H9 (cell line): Measurements from ENCODE around the gene CFAP161. TPM values are rescaled to one million over a fixed set of nuclear protein-coding genes. Genes with fewer than 3 reads are reported as not detected.

Source experiments
- DNase-seq: peaks from one replicate; pipeline ENCODE4 v3.0.0-alpha.2; 2017
- H2AFZ ChIP-seq: one replicate; pipeline ENCODE4 v1.6.1; 2013; ENCODE audit warnings: mild to moderate bottlenecking, low read length, control low read depth, moderate library complexity
- H2AK5ac ChIP-seq: 2 replicates; pipeline ENCODE4 v1.6.1; 2013; ENCODE audit warnings: low read length, control low read depth, mixed read lengths; ENCODE audit not compliant: insufficient read length
- H2BK120ac ChIP-seq: one replicate; pipeline ENCODE4 v1.6.1; 2013; ENCODE audit warnings: low read depth, mild to moderate bottlenecking, low read length, control low read depth, inconsistent platforms; ENCODE audit not compliant: poor library complexity, severe bottlenecking
- H2BK12ac ChIP-seq: 2 replicates; pipeline ENCODE4 v1.6.1; 2013; ENCODE audit warnings: low read length, control low read depth, mixed read lengths, low read depth; ENCODE audit not compliant: insufficient read length
- H2BK15ac ChIP-seq: 2 replicates; pipeline ENCODE4 v1.6.1; 2013; ENCODE audit warnings: low read depth, low read length, control low read depth
- H2BK20ac ChIP-seq: one replicate; pipeline ENCODE4 v1.6.1; 2013; ENCODE audit warnings: low read depth, mild to moderate bottlenecking, low read length, control low read depth, inconsistent platforms; ENCODE audit not compliant: poor library complexity, severe bottlenecking
- H2BK5ac ChIP-seq: 2 replicates; pipeline ENCODE4 v1.6.1; 2013; ENCODE audit warnings: low read length, control low read depth, mixed read lengths; ENCODE audit not compliant: insufficient read length
- H3K14ac ChIP-seq: 2 replicates; pipeline ENCODE4 v1.6.1; 2013; ENCODE audit warnings: low read length, control low read depth; ENCODE audit not compliant: insufficient read depth
- H3K18ac ChIP-seq: 2 replicates; pipeline ENCODE4 v1.6.1; 2013; ENCODE audit warnings: low read depth, mild to moderate bottlenecking, mixed read lengths, low read length, control low read depth; ENCODE audit not compliant: insufficient read length
- H3K23ac ChIP-seq: 2 replicates; pipeline ENCODE4 v1.6.1; 2013; ENCODE audit warnings: low read length, control low read depth, mixed read lengths, low read depth; ENCODE audit not compliant: insufficient read length
- H3K23me2 ChIP-seq: 2 replicates; pipeline ENCODE4 v1.6.1; 2013; ENCODE audit warnings: low read depth, mild to moderate bottlenecking, mixed read lengths, low read length, control low read depth; ENCODE audit not compliant: insufficient read length, poor library complexity, severe bottlenecking
- H3K27ac ChIP-seq: 2 replicates; pipeline ENCODE4 v1.5.1; 2013; ENCODE audit warnings: low read length, control low read depth, mixed read lengths, low read depth; ENCODE audit not compliant: insufficient read length
- H3K27me3 ChIP-seq: 2 replicates; pipeline ENCODE4 v1.6.1; 2013; ENCODE audit warnings: low read length, control low read depth, inconsistent platforms; ENCODE audit not compliant: insufficient read depth
- H3K4ac ChIP-seq: 2 replicates; pipeline ENCODE4 v1.6.1; 2013; ENCODE audit warnings: low read depth, mild to moderate bottlenecking, control low read depth, inconsistent platforms, low read length, moderate library complexity
- H3K4me1 ChIP-seq: 2 replicates; pipeline ENCODE4 v1.6.1; 2013; ENCODE audit warnings: low read length, control low read depth, inconsistent platforms; ENCODE audit not compliant: insufficient read depth
- H3K4me2 ChIP-seq: 2 replicates; pipeline ENCODE4 v1.6.1; 2013; ENCODE audit warnings: low read length, control low read depth, mixed read lengths; ENCODE audit not compliant: insufficient read length, insufficient read depth
- H3K56ac ChIP-seq: 2 replicates; pipeline ENCODE4 v1.6.1; 2013; ENCODE audit warnings: low read depth, mild to moderate bottlenecking, mixed read lengths, low read length, control low read depth; ENCODE audit not compliant: insufficient read length
- H3K79me1 ChIP-seq: 2 replicates; pipeline ENCODE4 v1.6.1; 2013; ENCODE audit warnings: low read depth, mild to moderate bottlenecking, moderate library complexity, low read length, control low read depth, inconsistent platforms; ENCODE audit not compliant: insufficient read depth, poor library complexity, severe bottlenecking
- H3K79me2 ChIP-seq: 2 replicates; pipeline ENCODE4 v1.6.1; 2013; ENCODE audit warnings: low read length, control low read depth, inconsistent platforms; ENCODE audit not compliant: insufficient read depth
- H3K9ac ChIP-seq: 2 replicates; pipeline ENCODE4 v1.6.1; 2013; ENCODE audit warnings: low read length, control low read depth, mixed read lengths; ENCODE audit not compliant: insufficient read length; ENCODE audit errors: extremely low read depth
- H3K9me3 ChIP-seq: one replicate; pipeline ENCODE4 v1.6.1; 2013; ENCODE audit warnings: low read depth, low read length, inconsistent platforms; ENCODE audit not compliant: control insufficient read depth
- H3T11ph ChIP-seq: one replicate; pipeline ENCODE4 v1.6.1; 2013; ENCODE audit warnings: mild to moderate bottlenecking, low read length, control low read depth, inconsistent platforms
- H4K20me1 ChIP-seq: one replicate; pipeline ENCODE4 v1.6.1; 2013; ENCODE audit not compliant: control insufficient read depth, insufficient read length, insufficient read depth
- H4K5ac ChIP-seq: 2 replicates; pipeline ENCODE4 v1.6.1; 2013; ENCODE audit warnings: low read depth, mild to moderate bottlenecking, mixed read lengths, low read length, control low read depth; ENCODE audit not compliant: insufficient read length
- H4K8ac ChIP-seq: replicated peaks from 2 replicates; pipeline ENCODE4 v1.6.1; 2013; ENCODE audit warnings: low read length, control low read depth, mixed read lengths, low read depth; ENCODE audit not compliant: insufficient read length
- H4K91ac ChIP-seq: 2 replicates; pipeline ENCODE4 v1.6.1; 2013; ENCODE audit warnings: low read depth, mild to moderate bottlenecking, moderate library complexity, mixed read lengths, low read length, control low read depth; ENCODE audit not compliant: insufficient read length
- H3K27ac Mint-ChIP-seq, 3 experiments: 2 replicates in 2 of 3; 3 replicates in 1 of 3; pipeline ENCODE4 v1.8.0; 2020 to 2021; ENCODE audit warnings: mixed read lengths in 3 of 3, mild to moderate bottlenecking in 1 of 3, moderate library complexity in 1 of 3
- H3K27me3 Mint-ChIP-seq: 2 replicates; pipeline ENCODE4 v1.8.0; 2021; ENCODE audit warnings: low read depth, mild to moderate bottlenecking, moderate library complexity, mixed read lengths
- H3K36me3 Mint-ChIP-seq, 3 experiments: 2 replicates in 2 of 3; 3 replicates in 1 of 3; pipeline ENCODE4 v1.8.0; 2020 to 2021; ENCODE audit warnings: low read depth in 3 of 3, mixed read lengths in 3 of 3; ENCODE audit not compliant: insufficient read depth in 1 of 3
- H3K4me1 Mint-ChIP-seq, 2 experiments: 2 replicates each; pipeline ENCODE4 v1.8.0; 2020; ENCODE audit warnings: mixed read lengths in 2 of 2
- H3K4me3 Mint-ChIP-seq, 2 experiments: 2 replicates in 1 of 2; 3 replicates in 1 of 2; pipeline ENCODE4 v1.8.0; 2020 to 2021; ENCODE audit warnings: mild to moderate bottlenecking in 2 of 2, mixed read lengths in 2 of 2, moderate library complexity in 1 of 2
- H3K9me3 Mint-ChIP-seq, 2 experiments: 2 replicates in 1 of 2; 3 replicates in 1 of 2; pipeline ENCODE4 v1.8.0; 2020; ENCODE audit warnings: mild to moderate bottlenecking in 2 of 2, mixed read lengths in 2 of 2, moderate library complexity in 1 of 2
- WGBS: extraction: QIAGEN DNeasy Blood & Tissue Kit; methylation state at CpG from one replicate; pipeline ENCODE4 v1.1.7; 2013; ENCODE audit warnings: missing lambda C conversion rate, low lambda C conversion rate, mixed read lengths; ENCODE audit not compliant: insufficient read length; ENCODE audit errors: extremely low coverage; 5-methylcytosine and 5-hydroxymethylcytosine counted together
- total RNA-seq: library from RNA; stranded (reverse); gene quantifications from 2 replicates; pipeline ENCODE4 v1.2.1, GENCODE V29; 2021
- TF ChIP-seq, protein P1 (sequence below): fragments of 200-600 bp; sonication (generic); conservative IDR thresholded peaks from 3 replicates; pipeline ENCODE4 v1.8.0; 2021; ENCODE audit warnings: antibody characterized with exemption, mild to moderate bottlenecking

CFAP161 gene
- total RNA-seq, 1 experiment from 2014 or later = 0.24 TPM

- H3K27me3 ChIP-seq = no peaks in the 10 kb centered on the region
- H3K79me2 ChIP-seq = no peaks in the 10 kb centered on the region
- no peaks in the 10 kb centered on the region for H3K9me3 ChIP-seq
- H3K23ac ChIP-seq = no peak overlapping the region
- WGBS = no CpG with 5 or more reads among the region's 3 CpGs
- H2BK120ac ChIP-seq = no peak overlapping the region
- H3K4me2 ChIP-seq = no peak overlapping the region
- peaks cover 11% of the 10 kb centered on the region for H3K27me3 Mint-ChIP-seq
- H3K9ac ChIP-seq = no peak overlapping the region
- H2BK20ac ChIP-seq = no peak overlapping the region
- H3K27ac Mint-ChIP-seq = no peak overlapping the region
- no peaks in the 10 kb centered on the region for H3K79me1 ChIP-seq
- no peak overlapping the region for H2AK5ac ChIP-seq
- H3K4me1 Mint-ChIP-seq = no peaks in the 10 kb centered on the region
- no peak overlapping the region for H2BK15ac ChIP-seq
- no peak overlapping the region for H3T11ph ChIP-seq
- no peak overlapping the region for H4K5ac ChIP-seq
- TF ChIP-seq, protein P1, sequence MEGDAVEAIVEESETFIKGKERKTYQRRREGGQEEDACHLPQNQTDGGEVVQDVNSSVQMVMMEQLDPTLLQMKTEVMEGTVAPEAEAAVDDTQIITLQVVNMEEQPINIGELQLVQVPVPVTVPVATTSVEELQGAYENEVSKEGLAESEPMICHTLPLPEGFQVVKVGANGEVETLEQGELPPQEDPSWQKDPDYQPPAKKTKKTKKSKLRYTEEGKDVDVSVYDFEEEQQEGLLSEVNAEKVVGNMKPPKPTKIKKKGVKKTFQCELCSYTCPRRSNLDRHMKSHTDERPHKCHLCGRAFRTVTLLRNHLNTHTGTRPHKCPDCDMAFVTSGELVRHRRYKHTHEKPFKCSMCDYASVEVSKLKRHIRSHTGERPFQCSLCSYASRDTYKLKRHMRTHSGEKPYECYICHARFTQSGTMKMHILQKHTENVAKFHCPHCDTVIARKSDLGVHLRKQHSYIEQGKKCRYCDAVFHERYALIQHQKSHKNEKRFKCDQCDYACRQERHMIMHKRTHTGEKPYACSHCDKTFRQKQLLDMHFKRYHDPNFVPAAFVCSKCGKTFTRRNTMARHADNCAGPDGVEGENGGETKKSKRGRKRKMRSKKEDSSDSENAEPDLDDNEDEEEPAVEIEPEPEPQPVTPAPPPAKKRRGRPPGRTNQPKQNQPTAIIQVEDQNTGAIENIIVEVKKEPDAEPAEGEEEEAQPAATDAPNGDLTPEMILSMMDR = no peak
- no peaks in the 10 kb centered on the region for H3K9me3 Mint-ChIP-seq
- H3K18ac ChIP-seq = no peak overlapping the region
- no peak overlapping the region for H2BK5ac ChIP-seq
- no peak overlapping the region for H3K4me3 Mint-ChIP-seq
- no peak overlapping the region for H2BK12ac ChIP-seq
- H3K23me2 ChIP-seq = no peaks in the 10 kb centered on the region
- no peak overlapping the region for H4K8ac ChIP-seq
- H4K20me1 ChIP-seq = no peaks in the 10 kb centered on the region
- H3K27ac ChIP-seq = no peak overlapping the region
- no peak overlapping the region for H2AFZ ChIP-seq
- DNase-seq = no peak
- no peaks in the 10 kb centered on the region; a peak in 1 of 7 replicates for H3K36me3 Mint-ChIP-seq
- H3K4me1 ChIP-seq = no peaks in the 10 kb centered on the region
- no peak overlapping the region for H3K14ac ChIP-seq
- H3K56ac ChIP-seq = no peak overlapping the region
- no peak overlapping the region for H3K4ac ChIP-seq
- no peak overlapping the region for H4K91ac ChIP-seq
Observed at GRCh38 chr15:81156324-81156723, 22.3 kb downstream of the CFAP161 start.
